Lower leg skin (tissue), 3 donors: ENCODE data around the gene EIF2S1.
"Not testable (repeated sequence)": the region's sequence is repeated elsewhere in the genome, so short reads cannot be mapped to it uniquely, and the experiment has no call there.

Source experiments
- POLR2A ChIP-seq, 2 donors: fragments of 450-650 bp; IDR thresholded peaks; one replicate each; pipeline ENCODE4 v1.6.1; 2016 to 2017; ENCODE audit warnings: antibody characterized with exemption in 2 of 2, mild to moderate bottlenecking in 1 of 2, moderate library complexity in 1 of 2
- TF ChIP-seq, protein P1 (sequence below), 3 donors: fragments of 450-650 bp; IDR thresholded peaks; one replicate each; pipeline ENCODE4 v1.5.1; 2016; ENCODE audit warnings: antibody characterized with exemption in 3 of 3, mild to moderate bottlenecking in 3 of 3, moderate library complexity in 2 of 3

- TF ChIP-seq, protein P1, sequence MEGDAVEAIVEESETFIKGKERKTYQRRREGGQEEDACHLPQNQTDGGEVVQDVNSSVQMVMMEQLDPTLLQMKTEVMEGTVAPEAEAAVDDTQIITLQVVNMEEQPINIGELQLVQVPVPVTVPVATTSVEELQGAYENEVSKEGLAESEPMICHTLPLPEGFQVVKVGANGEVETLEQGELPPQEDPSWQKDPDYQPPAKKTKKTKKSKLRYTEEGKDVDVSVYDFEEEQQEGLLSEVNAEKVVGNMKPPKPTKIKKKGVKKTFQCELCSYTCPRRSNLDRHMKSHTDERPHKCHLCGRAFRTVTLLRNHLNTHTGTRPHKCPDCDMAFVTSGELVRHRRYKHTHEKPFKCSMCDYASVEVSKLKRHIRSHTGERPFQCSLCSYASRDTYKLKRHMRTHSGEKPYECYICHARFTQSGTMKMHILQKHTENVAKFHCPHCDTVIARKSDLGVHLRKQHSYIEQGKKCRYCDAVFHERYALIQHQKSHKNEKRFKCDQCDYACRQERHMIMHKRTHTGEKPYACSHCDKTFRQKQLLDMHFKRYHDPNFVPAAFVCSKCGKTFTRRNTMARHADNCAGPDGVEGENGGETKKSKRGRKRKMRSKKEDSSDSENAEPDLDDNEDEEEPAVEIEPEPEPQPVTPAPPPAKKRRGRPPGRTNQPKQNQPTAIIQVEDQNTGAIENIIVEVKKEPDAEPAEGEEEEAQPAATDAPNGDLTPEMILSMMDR (IDR thresholded peaks at IDR 0.05), result not testable (repeated sequence)
- not testable (repeated sequence) for TF ChIP-seq POLR2A (IDR thresholded peaks at IDR 0.05)
Observed at GRCh38 chr14:67408122-67408801, 48.1 kb downstream of the EIF2S1 start.
